Endothelial cell of umbilical vein (primary cell): ENCODE results near the gene FBN3.

Experiments used
- EZH2 ChIP-seq: IDR thresholded peaks from 2 replicates; pipeline ENCODE4 v1.6.1; 2012; ENCODE audit warnings: borderline replicate concordance, low read depth, mild to moderate bottlenecking, moderate library complexity, low read length, inconsistent platforms; ENCODE audit not compliant: severe bottlenecking
- MYC ChIP-seq: IDR thresholded peaks from one replicate; pipeline ENCODE4 v1.6.1; 2011; ENCODE audit warnings: mild to moderate bottlenecking, low read depth, low read length
- POLR2A ChIP-seq: IDR thresholded peaks from 2 replicates; pipeline ENCODE4 v1.6.1; 2012; ENCODE audit warnings: low read depth, mild to moderate bottlenecking, control low read depth, low read length
- POLR2AphosphoS5 ChIP-seq: IDR thresholded peaks from 2 replicates; pipeline ENCODE4 v1.6.1; 2012; ENCODE audit warnings: low read depth, mild to moderate bottlenecking, control low read depth, low read length, moderate library complexity; ENCODE audit not compliant: insufficient read depth
- TF ChIP-seq, protein P1 (sequence below), 2 donors: IDR thresholded peaks; 1 replicate in 1 of 2; 2 replicates in 1 of 2; pipeline ENCODE4 v1.5.1; 2011; ENCODE audit warnings: low read length in 2 of 2, mild to moderate bottlenecking in 2 of 2, moderate library complexity in 2 of 2, control low read depth in 1 of 2, inconsistent platforms in 1 of 2, low read depth in 1 of 2; ENCODE audit not compliant: insufficient read depth in 1 of 2; ENCODE audit errors: extremely low read depth in 1 of 2
- TF ChIP-seq, protein P2 (sequence below): IDR thresholded peaks from 2 replicates; pipeline ENCODE4 v1.6.1; 2011; ENCODE audit not compliant: insufficient read depth, insufficient read length

DNA sequence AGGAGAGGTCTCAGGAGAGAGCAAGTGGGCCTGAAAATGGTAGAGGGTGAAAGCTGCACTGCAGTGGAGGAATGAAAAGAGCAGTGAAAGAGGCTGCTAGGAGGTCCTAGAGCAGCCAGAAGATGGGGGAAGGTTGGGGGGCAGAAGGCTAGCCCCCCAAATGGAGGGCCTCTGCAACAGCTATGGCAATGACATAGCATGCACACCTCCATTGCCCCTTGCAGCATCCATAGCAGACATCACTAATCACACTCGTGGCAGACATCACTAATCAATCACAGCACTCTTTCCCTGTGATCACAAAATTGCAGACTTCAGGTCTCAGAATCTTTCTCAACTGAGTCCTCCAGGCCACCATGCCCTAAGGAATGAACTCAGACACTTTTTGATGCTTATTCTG lies 74.9 kb downstream of the FBN3 start:
- TF ChIP-seq, protein P1, sequence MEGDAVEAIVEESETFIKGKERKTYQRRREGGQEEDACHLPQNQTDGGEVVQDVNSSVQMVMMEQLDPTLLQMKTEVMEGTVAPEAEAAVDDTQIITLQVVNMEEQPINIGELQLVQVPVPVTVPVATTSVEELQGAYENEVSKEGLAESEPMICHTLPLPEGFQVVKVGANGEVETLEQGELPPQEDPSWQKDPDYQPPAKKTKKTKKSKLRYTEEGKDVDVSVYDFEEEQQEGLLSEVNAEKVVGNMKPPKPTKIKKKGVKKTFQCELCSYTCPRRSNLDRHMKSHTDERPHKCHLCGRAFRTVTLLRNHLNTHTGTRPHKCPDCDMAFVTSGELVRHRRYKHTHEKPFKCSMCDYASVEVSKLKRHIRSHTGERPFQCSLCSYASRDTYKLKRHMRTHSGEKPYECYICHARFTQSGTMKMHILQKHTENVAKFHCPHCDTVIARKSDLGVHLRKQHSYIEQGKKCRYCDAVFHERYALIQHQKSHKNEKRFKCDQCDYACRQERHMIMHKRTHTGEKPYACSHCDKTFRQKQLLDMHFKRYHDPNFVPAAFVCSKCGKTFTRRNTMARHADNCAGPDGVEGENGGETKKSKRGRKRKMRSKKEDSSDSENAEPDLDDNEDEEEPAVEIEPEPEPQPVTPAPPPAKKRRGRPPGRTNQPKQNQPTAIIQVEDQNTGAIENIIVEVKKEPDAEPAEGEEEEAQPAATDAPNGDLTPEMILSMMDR (IDR thresholded peaks at IDR 0.05; ENCODE audit: extremely low read depth in 1 of 2, insufficient read depth in 1 of 2, low read depth in 1 of 2, low read length in 2 of 2) = no peak
- no peak for TF ChIP-seq POLR2A
- no peak for TF ChIP-seq EZH2
- TF ChIP-seq, protein P2, sequence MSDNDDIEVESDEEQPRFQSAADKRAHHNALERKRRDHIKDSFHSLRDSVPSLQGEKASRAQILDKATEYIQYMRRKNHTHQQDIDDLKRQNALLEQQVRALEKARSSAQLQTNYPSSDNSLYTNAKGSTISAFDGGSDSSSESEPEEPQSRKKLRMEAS = no peak
- no peak for TF ChIP-seq MYC
- TF ChIP-seq POLR2AphosphoS5 = no peak
